H1 (cell line): Measurements from ENCODE around the gene SCMH1. TPM values are rescaled to one million over a fixed set of nuclear protein-coding genes. Genes with fewer than 3 reads are reported as not detected.

Source experiments
- CTCF ChIA-PET: fragments of 300-600 bp; sonication (Branson Sonifier 250); formaldehyde crosslinking; loops from one replicate; lab custom pipeline; 2021; ENCODE audit not compliant: partially characterized antibody; lab: Charles Lee
- POLR2A ChIA-PET: fragments of 300-600 bp; sonication (Branson Sonifier 250); formaldehyde crosslinking; loops from one replicate; lab custom pipeline; 2021; ENCODE audit warnings: inconsistent platforms; ENCODE audit not compliant: partially characterized antibody; lab: Charles Lee
- DNase-seq, 2 experiments: peaks; one replicate each; pipeline versions ENCODE4 v3.0.0 to v3.0.0-alpha.2; 2010 to 2022; ENCODE audit warnings: low spot score in 2 of 2, low read depth in 1 of 2, mixed read lengths in 1 of 2
- FAIRE-seq: peaks from 2 replicates; lab custom pipeline; 2011; peaks lifted over from hg19 to GRCh38; lab: Jason Lieb, UNC
- H2AFZ ChIP-seq: 2 replicates; pipeline ENCODE4 v1.8.1; 2012; ENCODE audit warnings: low read length, inconsistent platforms
- H2AK5ac ChIP-seq: 2 replicates; pipeline ENCODE4 v1.6.1; 2013; ENCODE audit warnings: low read depth, low read length
- H2BK120ac ChIP-seq: replicated peaks from 2 replicates; pipeline ENCODE3; 2013; ENCODE audit warnings: low read depth, low read length, inconsistent platforms
- H2BK12ac ChIP-seq: 2 replicates; pipeline ENCODE4 v1.6.1; 2013; ENCODE audit warnings: low read depth, low read length
- H2BK15ac ChIP-seq: 2 replicates; pipeline ENCODE4 v1.6.1; 2013; ENCODE audit warnings: low read length
- H2BK20ac ChIP-seq: 2 replicates; pipeline ENCODE4 v1.6.1; 2013; ENCODE audit warnings: low read length
- H2BK5ac ChIP-seq: 2 replicates; pipeline ENCODE4 v1.6.1; 2013; ENCODE audit warnings: low read depth, low read length
- H3K14ac ChIP-seq: 2 replicates; pipeline ENCODE4 v1.6.1; 2013; ENCODE audit warnings: inconsistent platforms; ENCODE audit not compliant: insufficient read length
- H3K18ac ChIP-seq: 2 replicates; pipeline ENCODE4 v1.6.1; 2013; ENCODE audit warnings: low read length; ENCODE audit errors: extremely low read depth
- H3K23ac ChIP-seq: 2 replicates; pipeline ENCODE4 v1.6.1; 2013; ENCODE audit warnings: inconsistent platforms; ENCODE audit not compliant: insufficient read length
- H3K23me2 ChIP-seq: 2 replicates; pipeline ENCODE4 v1.6.1; 2013; ENCODE audit warnings: low read depth, low read length
- H3K27ac ChIP-seq: 2 replicates; pipeline ENCODE4 v1.6.1; 2011; ENCODE audit warnings: low read depth, low read length, inconsistent platforms
- H3K27me3 ChIP-seq, 4 experiments: replicated peaks in 1 of 4; 1 replicate in 1 of 4; 2 replicates in 3 of 4; pipeline versions ENCODE4 v1.6.1 to v1.8.1; 2011 to 2013; ENCODE audit warnings: low read length in 3 of 4, mild to moderate bottlenecking in 3 of 4, inconsistent platforms in 2 of 4, mixed read lengths in 2 of 4, moderate library complexity in 1 of 4; ENCODE audit not compliant: control insufficient read depth in 3 of 4, insufficient read depth in 3 of 4; ENCODE audit errors: extremely low read depth in 1 of 4
- H3K36me3 ChIP-seq, 4 experiments: 2 replicates each; pipeline versions ENCODE4 v1.6.1 to v1.8.1; 2011 to 2013; ENCODE audit warnings: mild to moderate bottlenecking in 4 of 4, low read length in 3 of 4, moderate library complexity in 2 of 4, control low read depth in 1 of 4, inconsistent platforms in 1 of 4; ENCODE audit not compliant: insufficient read depth in 4 of 4, control insufficient read depth in 2 of 4
- H3K4ac ChIP-seq: replicated peaks from 2 replicates; pipeline ENCODE3; 2013; ENCODE audit warnings: low read length, low read depth, mixed read lengths, inconsistent platforms; ENCODE audit not compliant: insufficient read length
- H3K4me1 ChIP-seq, 4 experiments: replicated peaks in 1 of 4; 1 replicate in 1 of 4; 2 replicates in 3 of 4; pipeline versions ENCODE4 v1.6.1 to v1.8.1; 2011 to 2013; ENCODE audit warnings: low read length in 3 of 4, inconsistent platforms in 2 of 4, mixed read lengths in 1 of 4; ENCODE audit not compliant: insufficient read depth in 4 of 4, control insufficient read depth in 3 of 4
- H3K4me2 ChIP-seq, 2 experiments: 2 replicates each; pipeline versions ENCODE4 v1.6.1 to v1.8.1; 2011 to 2013; ENCODE audit warnings: low read depth in 2 of 2, low read length in 2 of 2, control low read depth in 1 of 2, inconsistent platforms in 1 of 2, mild to moderate bottlenecking in 1 of 2; ENCODE audit not compliant: insufficient read depth in 1 of 2
- H3K4me3 ChIP-seq, 4 experiments: fragments of 200-600, 300-600 bp in 1 of 4; sonication (generic), shearing (Covaris generic), sonication (Bioruptor Twin) in 1 of 4; 2 replicates each; pipeline versions ENCODE4 v1.5.1 to v1.8.1; 2011 to 2016; ENCODE audit warnings: low read length in 4 of 4, low read depth in 3 of 4, control low read depth in 2 of 4, inconsistent platforms in 2 of 4, mild to moderate bottlenecking in 2 of 4, mixed read lengths in 1 of 4, moderate library complexity in 1 of 4; ENCODE audit not compliant: insufficient read depth in 2 of 4; ENCODE audit errors: extremely low read depth in 1 of 4
- H3K56ac ChIP-seq: replicated peaks from 2 replicates; pipeline ENCODE3; 2013; ENCODE audit warnings: low read depth, mild to moderate bottlenecking, mixed read lengths, low read length, inconsistent platforms; ENCODE audit not compliant: insufficient read length
- H3K79me1 ChIP-seq: 2 replicates; pipeline ENCODE4 v1.6.1; 2013; ENCODE audit warnings: low read depth, low read length, control low read depth
- H3K79me2 ChIP-seq, 2 experiments: 2 replicates each; pipeline versions ENCODE4 v1.6.1 to v1.8.1; 2012 to 2013; ENCODE audit warnings: low read length in 2 of 2, mild to moderate bottlenecking in 2 of 2, inconsistent platforms in 1 of 2; ENCODE audit not compliant: insufficient read depth in 2 of 2, control insufficient read depth in 1 of 2
- H3K9ac ChIP-seq, 4 experiments: replicated peaks in 1 of 4; 1 replicate in 1 of 4; 2 replicates in 3 of 4; pipeline versions ENCODE4 v1.6.1 to v1.8.1; 2011 to 2013; ENCODE audit warnings: low read depth in 3 of 4, low read length in 3 of 4, control low read depth in 2 of 4, mild to moderate bottlenecking in 2 of 4, moderate library complexity in 2 of 4, inconsistent platforms in 1 of 4; ENCODE audit errors: extremely low read depth in 1 of 4
- H3K9me3 ChIP-seq, 2 experiments: 2 replicates each; pipeline versions ENCODE4 v1.6.1 to v1.8.1; 2012 to 2013; ENCODE audit warnings: mild to moderate bottlenecking in 2 of 2, moderate library complexity in 2 of 2, control low read depth in 1 of 2, inconsistent platforms in 1 of 2, low read depth in 1 of 2, low read length in 1 of 2, mixed read lengths in 1 of 2; ENCODE audit not compliant: insufficient read depth in 2 of 2
- H4K20me1 ChIP-seq, 2 experiments: replicated peaks in 1 of 2; 2 replicates each; pipeline versions ENCODE3 to v1.8.1; 2011 to 2013; ENCODE audit warnings: inconsistent platforms in 2 of 2, low read length in 2 of 2, mild to moderate bottlenecking in 1 of 2; ENCODE audit not compliant: insufficient read depth in 2 of 2, control insufficient read depth in 1 of 2
- H4K5ac ChIP-seq: 2 replicates; pipeline ENCODE4 v1.6.1; 2013; ENCODE audit warnings: low read length, low read depth, mixed read lengths, inconsistent platforms; ENCODE audit not compliant: insufficient read length
- H4K8ac ChIP-seq: 2 replicates; pipeline ENCODE4 v1.8.0; 2013; ENCODE audit warnings: mild to moderate bottlenecking, moderate library complexity, low read length, inconsistent platforms; ENCODE audit not compliant: insufficient read depth; ENCODE audit errors: extremely low read depth
- H4K91ac ChIP-seq: replicated peaks from 2 replicates; pipeline ENCODE3; 2013; ENCODE audit warnings: low read length, mixed read lengths, inconsistent platforms; ENCODE audit not compliant: insufficient read length
- HDAC2 ChIP-seq, 2 experiments: fragments of 300-600 bp in 1 of 2; sonication (generic) in 1 of 2; IDR thresholded peaks; 2 replicates each; pipeline ENCODE4 v1.6.1; 2011 to 2012; ENCODE audit warnings: low read depth in 2 of 2, low read length in 2 of 2, mild to moderate bottlenecking in 2 of 2, moderate library complexity in 2 of 2, borderline replicate concordance in 1 of 2, inconsistent platforms in 1 of 2
- JUN ChIP-seq: IDR thresholded peaks from 2 replicates; pipeline ENCODE4 v1.6.1; 2011; ENCODE audit warnings: low read depth, mild to moderate bottlenecking, improper control_type of control experiment, low read length
- KDM5A ChIP-seq: fragments of 200-600 bp; IDR thresholded peaks from 2 replicates; pipeline ENCODE4 v1.7.1; 2012; ENCODE audit warnings: mild to moderate bottlenecking, low read length, inconsistent platforms, mixed read lengths
- SIN3A ChIP-seq, 2 experiments: IDR thresholded peaks in 1 of 2; conservative IDR thresholded peaks in 1 of 2; 2 replicates each; pipeline ENCODE4 v1.6.1; 2011 to 2012; ENCODE audit warnings: low read length in 2 of 2, improper control_type of control experiment in 1 of 2, low read depth in 1 of 2, mild to moderate bottlenecking in 1 of 2
- WGBS, 2 experiments: shearing (Covaris generic) in 1 of 2; methylation state at CpG; one replicate each; pipeline versions ENCODE4 v1.1.6 to v1.1.7; 2013 to 2015; ENCODE audit warnings: low lambda C conversion rate in 2 of 2, mixed read lengths in 2 of 2, inconsistent platforms in 1 of 2, low coverage in 1 of 2, missing lambda C conversion rate in 1 of 2; ENCODE audit not compliant: insufficient replicate concordance in 2 of 2, insufficient coverage in 1 of 2, insufficient read length in 1 of 2; ENCODE audit errors: extremely low coverage in 1 of 2, missing lambda C conversion rate in 1 of 2; 5-methylcytosine and 5-hydroxymethylcytosine counted together
- polyA plus RNA-seq, 7 experiments: library from polyadenylated mRNA; depleted of rRNA in 3 of 7; stranded (reverse) in 5 of 7; unstranded in 2 of 7; fragments of >200 nt in 5 of 7; fragments of 200-250 nt in 2 of 7; gene quantifications; 1 replicate in 5 of 7; 2 replicates in 1 of 7; 4 replicates in 1 of 7; pipeline versions ENCODE4 v1.2.1 to v1.2.3, GENCODE V29; 2011 to 2013; ENCODE audit warnings: missing spikeins in 2 of 7, mixed read lengths in 2 of 7
- total RNA-seq: library from RNA; stranded (reverse); fragmentation: NEBNext Ultra II Directional; extraction: Animal tissue kit (Norgen Biotek cat#: 25700); gene quantifications from 2 replicates; pipeline ENCODE4 v1.2.1, GENCODE V29; 2021

SCMH1 gene
- total and polyA plus RNA-seq, 2 of the 8 experiments (the other 6 are each of a cell fraction or from before 2014, with no cell fraction given) = 16.6 to 30.7 TPM

GRCh38 chr1:41019353-41019745, 222.8 kb downstream of the SCMH1 start:
- Histone ChIP-seq H3K27me3 (peaks cover 0 to 11% (median 6%) of the 10 kb centered on the region in 4 experiments; a peak in 5 of 7 replicates), H3K9me3 (no peaks in the 10 kb centered on the region), H4K8ac (no peak overlapping the region), H4K91ac (no peak overlapping the region), H2BK5ac (no peak overlapping the region), H3K4me1 (peaks cover 0 to 7% (median 4%) of the 10 kb centered on the region in 4 experiments; a peak in 4 of 7 replicates), H2BK12ac (no peak overlapping the region), H2AK5ac (no peak overlapping the region), H3K36me3 (peaks cover 2 to 32% (median 18%) of the 10 kb centered on the region in 4 experiments; a peak in 6 of 8 replicates), H3K79me1 (no peaks in the 10 kb centered on the region; the same call in 1 of the 2 replicates), H3K4me3 (no peak overlapping the region), H2BK15ac (no peak overlapping the region), H3K4me2 (no peak overlapping the region), H2BK120ac (no peak overlapping the region), H3K79me2 (no peaks in the 10 kb centered on the region), H2AFZ (no peak overlapping the region), H3K14ac (no peak overlapping the region), H3K9ac (no peak overlapping the region), H2BK20ac (no peak overlapping the region), H3K56ac (no peak overlapping the region), H4K20me1 (peaks cover 10% of the 10 kb centered on the region in 2 experiments), H3K23ac (no peak overlapping the region), H4K5ac (no peak overlapping the region), H3K18ac (no peak overlapping the region), H3K4ac (no peak overlapping the region), H3K23me2 (no peaks in the 10 kb centered on the region), H3K27ac (no peak overlapping the region)
- ChIA-PET POLR2A (interaction anchor here (0.7 to 3.4 kb wide), 7 partner anchors 9 to 40 kb away, joined by 3 to 15 read pairs (median 5); partner anchors contain the start of gene CTPS1), CTCF (interaction anchor here (1.2 kb wide), 1 partner anchor 36 kb away, joined by 3 read pairs; no protein-coding TSS in a partner anchor)
- FAIRE-seq (no peak), DNase-seq (no peak)
- WGBS, 2 experiments = 80% methylated on average over 2 of the region's 2 CpGs; no CpG with 5 or more reads in 1 of the 2 experiments
- TF ChIP-seq KDM5A = no peak
- no peak for TF ChIP-seq JUN
- TF ChIP-seq SIN3A (conservative IDR thresholded peaks at IDR 0.05 in 1 of 2, IDR thresholded peaks at IDR 0.05 in 1 of 2; ENCODE audit: low read depth in 1 of 2, low read length in 2 of 2) = no peak
- no peak for TF ChIP-seq HDAC2 (IDR thresholded peaks at IDR 0.05; ENCODE audit: borderline replicate concordance in 1 of 2, low read depth in 2 of 2, low read length in 2 of 2)
